GF-D8 (cell line): Measurements from ENCODE around the gene FUT7.
"Not testable (repeated sequence)": the region's sequence is repeated elsewhere in the genome, so short reads cannot be mapped to it uniquely, and the experiment has no call there.

Experiments
- DNase-seq: peaks from one replicate; lab custom pipeline; 2025; lab: John Stamatoyannopoulos, UW

FUT7 gene

DNA sequence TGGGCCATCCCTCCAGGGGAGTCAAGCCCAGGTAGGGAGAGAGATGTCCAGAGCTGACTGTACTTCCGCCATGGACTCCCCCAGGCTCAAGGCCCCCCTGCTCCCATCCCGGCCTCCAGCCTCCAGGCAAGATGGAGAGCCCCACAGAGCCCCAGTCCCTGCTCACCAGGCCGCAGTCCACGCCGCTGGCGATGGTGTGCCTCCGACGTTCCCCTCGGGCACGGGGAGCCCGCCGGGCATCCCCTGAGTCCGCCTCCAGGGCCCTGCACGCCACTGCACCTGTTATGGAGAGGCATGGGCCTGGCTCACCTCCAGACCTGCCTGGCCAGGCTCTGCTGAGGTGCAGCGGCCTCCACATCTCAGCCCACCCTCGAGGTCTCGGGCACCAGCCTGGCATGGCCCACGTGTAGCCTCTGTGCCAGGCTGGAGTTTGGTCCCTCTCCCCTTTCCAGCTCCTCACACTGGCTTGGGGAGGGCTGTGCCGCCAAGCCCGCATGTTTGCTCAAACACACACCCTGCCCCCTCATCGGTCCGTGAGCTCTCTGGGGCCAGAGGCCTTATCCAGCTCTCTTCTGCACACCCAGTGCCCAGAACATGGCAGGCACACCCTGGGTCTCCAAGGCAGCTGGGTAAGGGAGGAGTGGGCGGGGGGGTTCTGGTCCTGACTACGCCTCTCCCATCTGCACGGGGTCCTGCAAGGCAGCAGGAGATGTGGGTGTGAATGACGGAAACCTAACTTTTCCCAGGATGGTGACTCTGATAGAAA, 34.4 kb upstream of the FUT7 start:
- no peak for DNase-seq

GRCh38 chr9:137065336-137065967, 33.6 kb upstream of the FUT7 start:
- DNase-seq: no peak

GRCh38 chr9:137064880-137065164, 32.9 kb upstream of the FUT7 start:
- DNase-seq: no peak

DNA sequence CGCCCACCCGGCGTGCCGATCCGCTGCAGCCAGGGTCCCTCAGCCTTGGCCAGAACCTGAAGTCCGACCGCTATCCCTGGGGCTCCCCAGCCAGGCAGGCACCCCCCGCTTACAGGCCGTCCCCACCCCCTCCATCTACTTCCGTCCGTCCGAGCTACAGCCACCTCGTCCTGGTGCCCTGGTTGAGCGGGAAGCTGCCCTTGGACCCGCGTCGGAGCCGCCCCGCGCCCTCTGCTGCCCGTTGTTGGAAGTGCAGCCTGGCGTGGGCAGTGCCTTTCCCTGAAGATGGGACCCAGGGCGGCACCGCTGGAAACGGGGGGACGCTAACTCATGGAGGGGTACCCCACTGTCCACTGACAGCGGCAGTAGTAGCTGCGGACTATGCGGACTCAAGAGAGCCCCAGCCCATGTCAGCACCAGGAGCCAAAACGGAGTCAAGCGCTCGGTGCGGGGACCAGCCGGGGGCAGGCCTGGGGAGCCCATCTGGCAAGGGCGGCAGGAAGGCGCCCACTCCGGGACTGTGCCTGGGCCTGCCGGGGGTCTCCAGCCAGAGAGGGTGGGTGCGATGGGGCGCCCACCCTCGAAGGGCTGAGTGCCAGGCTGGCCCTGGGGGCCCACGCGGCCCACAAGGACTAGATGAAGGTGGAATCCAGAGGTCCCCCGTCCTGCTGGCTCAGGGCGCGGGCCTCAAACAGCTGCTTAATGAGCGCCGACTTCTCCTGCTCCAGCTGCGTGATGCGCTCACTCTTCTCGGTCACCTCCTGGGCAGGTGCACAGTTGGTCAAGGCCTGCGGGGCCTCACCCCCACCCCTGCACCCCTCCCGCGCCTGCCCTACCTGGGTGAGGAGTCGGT, 32.4 kb upstream of the FUT7 start:
- no peak for DNase-seq

DNA sequence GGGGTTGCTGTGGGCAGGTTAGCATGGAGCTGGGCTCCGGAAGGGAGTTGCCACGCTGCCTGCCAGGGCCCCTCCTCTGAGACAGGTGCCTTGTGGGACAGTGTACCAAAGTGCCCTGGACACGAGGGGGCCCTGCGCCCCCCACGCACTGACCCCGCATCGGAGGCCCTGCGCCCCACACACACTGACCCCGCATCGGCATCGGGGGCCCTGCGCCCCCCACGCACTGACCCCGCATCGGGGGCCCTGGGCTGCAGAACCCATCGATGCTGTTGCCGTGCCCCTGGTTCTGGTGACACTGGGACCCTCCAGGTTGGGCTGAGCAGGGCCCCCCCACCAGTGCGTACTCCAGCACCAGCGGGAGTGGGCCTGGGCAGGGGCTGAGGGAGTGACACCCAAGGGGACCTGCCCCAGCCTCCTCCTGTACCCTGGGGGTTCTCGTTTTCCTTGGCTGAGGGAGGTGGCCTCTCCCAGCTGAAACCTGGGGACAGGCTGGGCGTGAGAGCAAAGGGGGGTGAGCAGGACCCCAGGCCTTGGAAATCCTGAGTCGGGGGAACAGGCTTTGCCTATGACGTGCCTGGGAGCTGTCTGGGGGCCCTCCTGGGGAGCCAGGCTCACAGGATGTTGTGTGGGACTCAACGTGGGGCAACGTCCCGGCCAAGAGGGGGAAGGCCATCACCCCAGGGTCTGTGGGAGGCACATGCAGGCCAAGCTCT, 31.6 kb upstream of the FUT7 start:
- DNase-seq: no peak

DNA sequence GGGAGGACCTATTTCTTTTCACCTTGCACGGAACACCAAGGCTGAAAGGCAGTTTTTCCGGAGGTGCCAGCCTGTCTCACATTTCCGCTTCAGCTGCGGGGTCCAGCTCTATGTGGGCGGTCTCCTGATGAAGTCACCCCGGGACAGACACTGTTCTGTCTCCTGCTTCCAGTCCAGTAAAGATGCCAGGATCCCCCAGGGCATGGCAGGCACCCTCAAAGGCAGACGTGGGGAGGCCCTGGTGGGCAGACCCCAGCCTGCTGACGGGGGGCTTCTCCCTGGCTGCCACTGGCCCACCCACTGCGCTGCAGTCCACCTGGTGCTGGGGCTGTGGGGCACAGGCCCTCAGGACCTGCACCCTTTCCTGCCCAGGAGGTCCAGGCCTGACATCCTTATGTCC, 30.9 kb upstream of the FUT7 start:
- not testable (repeated sequence) for DNase-seq

GRCh38 chr9:137062384-137062783, 30.5 kb upstream of the FUT7 start:
- DNase-seq: no peak

DNA sequence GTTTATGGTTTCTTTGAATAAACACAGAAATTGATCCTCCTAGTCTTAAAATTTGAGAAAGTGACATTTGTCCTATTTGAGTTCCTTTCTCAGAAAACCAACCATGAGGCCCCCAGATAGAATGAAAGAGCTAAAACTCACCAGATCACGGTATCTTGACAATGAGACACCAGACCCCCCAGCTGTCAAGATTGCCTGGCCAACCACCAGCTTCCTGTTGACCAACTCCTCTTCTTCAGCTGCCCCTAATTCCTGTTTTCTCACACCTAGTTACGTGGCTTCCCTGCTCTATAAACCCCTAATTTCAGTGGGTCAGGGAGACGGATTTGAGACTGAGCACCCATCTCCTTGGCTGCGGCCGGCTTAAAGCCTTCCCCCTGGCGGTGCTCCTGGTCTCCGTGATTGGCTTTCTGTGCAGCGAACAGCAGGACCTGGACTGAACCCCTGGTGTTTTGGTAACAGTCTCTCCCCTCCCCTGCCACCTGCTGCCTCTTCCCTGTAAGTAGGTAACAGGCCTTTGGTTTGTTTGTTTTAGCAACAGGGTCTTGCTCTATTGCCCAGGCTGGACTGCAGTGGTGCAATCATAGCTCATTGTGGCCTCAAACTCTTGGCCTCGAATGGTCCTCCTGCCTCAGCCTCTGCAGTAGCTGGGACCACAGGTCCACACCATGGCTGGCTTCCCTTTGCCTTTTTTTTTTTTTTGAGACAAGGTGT, 26.8 kb upstream of the FUT7 start:
- DNase-seq: no peak

- DNase-seq: no peak
Measured at GRCh38 chr9:137057545-137057944, 25.7 kb upstream of the FUT7 start.

- DNase-seq: no peak
Measured at GRCh38 chr9:137056739-137057415, 25.0 kb upstream of the FUT7 start.

- no peak for DNase-seq
Measured at GRCh38 chr9:137055385-137056364, 23.8 kb upstream of the FUT7 start.

- no peak for DNase-seq
Measured at GRCh38 chr9:137054932-137055384, 23.1 kb upstream of the FUT7 start.

- no peak for DNase-seq
Measured at GRCh38 chr9:137053944-137054931, 22.4 kb upstream of the FUT7 start, which contains the start of gene ENTPD2. ENTPD2 (minus strand) TSS chr9:137054061; CDS start chr9:137053997, 64 bp downstream.

DNA sequence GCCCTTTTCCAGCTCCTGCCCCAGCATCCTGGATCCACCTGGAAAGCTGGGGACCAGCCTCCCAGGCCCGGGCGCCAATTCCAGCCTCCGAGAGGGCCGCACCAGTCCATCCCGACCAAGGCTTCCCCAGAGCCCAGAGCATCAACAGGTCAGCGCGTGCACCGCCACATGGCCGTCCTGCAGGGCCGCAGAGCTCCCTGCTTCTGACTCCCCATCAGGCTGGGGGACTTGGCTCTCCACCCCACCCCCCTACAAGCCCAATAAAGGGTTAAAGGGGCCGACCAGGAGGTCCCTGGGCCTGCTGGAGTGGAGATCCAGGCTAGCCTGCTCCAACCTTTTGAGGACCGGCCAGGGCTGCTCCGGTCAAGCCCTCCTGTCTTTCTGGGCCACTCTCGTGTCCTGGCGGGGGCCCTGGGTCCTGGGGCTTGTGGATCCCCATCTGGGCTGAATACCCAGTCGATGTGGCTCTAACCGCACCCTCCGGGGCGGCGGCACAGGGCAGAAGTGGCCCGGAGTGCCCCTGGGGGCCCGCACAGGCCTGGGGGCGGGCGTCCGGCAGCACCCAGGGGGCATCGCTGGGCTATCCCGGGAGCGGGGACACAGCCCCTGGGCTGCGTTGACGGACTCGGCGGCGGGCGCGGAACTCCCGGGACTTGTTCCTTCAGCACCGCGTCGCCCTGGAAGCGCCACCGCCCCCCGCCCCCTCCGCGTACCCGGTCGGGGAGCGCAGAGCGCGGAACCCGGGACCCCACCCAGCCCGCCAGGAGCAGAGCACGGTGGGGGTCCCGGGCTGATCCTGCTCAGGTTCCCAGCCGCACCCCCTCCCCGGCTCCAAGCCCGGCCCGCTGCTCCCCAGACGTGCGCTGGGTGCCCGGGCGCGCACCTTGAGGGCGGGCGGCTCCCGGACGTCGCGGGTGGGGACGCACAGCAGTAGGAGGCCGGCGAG, 21.4 kb upstream of the FUT7 start:
- no peak for DNase-seq

- no peak for DNase-seq
Measured at GRCh38 chr9:137052293-137052692, 20.4 kb upstream of the FUT7 start.

GRCh38 chr9:137051145-137051724, 19.3 kb upstream of the FUT7 start:
- DNase-seq: no peak

GRCh38 chr9:137050570-137050969, 18.7 kb upstream of the FUT7 start:
- no peak for DNase-seq
